HepG2 (cell line): ENCODE measurements around the gene HYLS1. TPM values are rescaled to one million over a fixed set of nuclear protein-coding genes. Genes with fewer than 3 reads are reported as not detected.

ENCODE experiments used
- FOXA1 ChIP-seq, 2 experiments: fragments of 450-650 bp in 1 of 2; sonication (generic) in 1 of 2; formaldehyde crosslinking in 1 of 2; IDR thresholded peaks; 2 replicates each; pipeline versions ENCODE4 v1.4.0 to v1.6.1; 2016 to 2020; ENCODE audit warnings: missing genetic modification reagents in 1 of 2
- GFI1 ChIP-seq: sonication (generic); formaldehyde crosslinking; IDR thresholded peaks from 2 replicates; pipeline ENCODE4 v1.5.0; 2020; ENCODE audit warnings: missing genetic modification reagents, mild to moderate bottlenecking, borderline replicate concordance
- NCOA2 ChIP-seq: sonication (generic); formaldehyde crosslinking; IDR thresholded peaks from 2 replicates; pipeline ENCODE4 v1.8.0; 2022; ENCODE audit warnings: inconsistent platforms
- STAG1 ChIP-seq: sonication (generic); formaldehyde crosslinking; IDR thresholded peaks from 2 replicates; pipeline ENCODE4 v1.4.0; 2020; ENCODE audit warnings: missing genetic modification reagents
- ZFX ChIP-seq: sonication (generic); formaldehyde crosslinking; IDR thresholded peaks from 2 replicates; pipeline ENCODE4 v1.4.0; 2020; ENCODE audit warnings: mild to moderate bottlenecking, low read depth, missing genetic modification reagents, moderate library complexity
- ZNF292 ChIP-seq: sonication (generic); formaldehyde crosslinking; IDR thresholded peaks from 2 replicates; pipeline ENCODE4 v1.8.1; 2022; ENCODE audit warnings: mild to moderate bottlenecking, low read depth, missing genetic modification reagents, borderline replicate concordance
- ZNF766 ChIP-seq: sonication (generic); formaldehyde crosslinking; IDR thresholded peaks from 2 replicates; pipeline ENCODE4 v1.5.0; 2020; ENCODE audit warnings: missing genetic modification reagents, borderline replicate concordance
- ZSCAN21 ChIP-seq: sonication (generic); formaldehyde crosslinking; IDR thresholded peaks from 2 replicates; pipeline ENCODE4 v1.8.0; 2022; ENCODE audit warnings: mild to moderate bottlenecking, missing genetic modification reagents, moderate library complexity, borderline replicate concordance
- polyA plus RNA-seq, 8 experiments: library from polyadenylated mRNA; depleted of rRNA in 3 of 8; stranded (reverse) in 7 of 8; unstranded in 1 of 8; fragments of >200 nt; fragmentation: Illumina TruSeq in 4 of 8; extraction: Trizol in 4 of 8; gene quantifications; 2 replicates each; pipeline versions ENCODE4 v1.2.1 to v1.2.3, GENCODE V29; 2011 to 2016; ENCODE audit warnings: low read depth in 4 of 8, missing spikeins in 1 of 8, mixed read lengths in 1 of 8; ENCODE audit not compliant: insufficient read depth in 1 of 8
- total RNA-seq, 5 experiments: library from RNA; depleted of rRNA; stranded (reverse); fragments of >200 nt; fragmentation: Illumina TruSeq; extraction: Trizol; gene quantifications; 2 replicates each; pipeline ENCODE4 v1.2.3, GENCODE V29; 2016; ENCODE audit warnings: low read depth in 1 of 5
- TF ChIP-seq, protein P1 (sequence below): sonication (generic); formaldehyde crosslinking; IDR thresholded peaks from 2 replicates; pipeline ENCODE4 v1.9.0; 2021; ENCODE audit warnings: missing genetic modification reagents, borderline replicate concordance
- TF ChIP-seq, protein P2 (sequence below): sonication (generic); formaldehyde crosslinking; IDR thresholded peaks from 2 replicates; pipeline ENCODE4 v1.5.0; 2020; ENCODE audit warnings: missing genetic modification reagents
- TF ChIP-seq, protein P3 (sequence below): sonication (generic); formaldehyde crosslinking; IDR thresholded peaks from 2 replicates; pipeline ENCODE4 v1.5.0; 2020; ENCODE audit warnings: mild to moderate bottlenecking, missing genetic modification reagents, borderline replicate concordance
- TF ChIP-seq, protein P4 (sequence below): sonication (generic); IDR thresholded peaks from 2 replicates; pipeline ENCODE4 v1.6.1; 2016; ENCODE audit warnings: low read depth, borderline replicate concordance
- TF ChIP-seq, protein P5 (sequence below): sonication (generic); formaldehyde crosslinking; IDR thresholded peaks from 2 replicates; pipeline ENCODE4 v1.8.0; 2022; ENCODE audit warnings: missing genetic modification reagents, mild to moderate bottlenecking, borderline replicate concordance

The HYLS1 gene
- total and polyA plus RNA-seq, 2 of the 13 experiments (the other 11 are each of a cell fraction or from before 2014, with no cell fraction given), result 1.3 to 3.8 TPM

DNA sequence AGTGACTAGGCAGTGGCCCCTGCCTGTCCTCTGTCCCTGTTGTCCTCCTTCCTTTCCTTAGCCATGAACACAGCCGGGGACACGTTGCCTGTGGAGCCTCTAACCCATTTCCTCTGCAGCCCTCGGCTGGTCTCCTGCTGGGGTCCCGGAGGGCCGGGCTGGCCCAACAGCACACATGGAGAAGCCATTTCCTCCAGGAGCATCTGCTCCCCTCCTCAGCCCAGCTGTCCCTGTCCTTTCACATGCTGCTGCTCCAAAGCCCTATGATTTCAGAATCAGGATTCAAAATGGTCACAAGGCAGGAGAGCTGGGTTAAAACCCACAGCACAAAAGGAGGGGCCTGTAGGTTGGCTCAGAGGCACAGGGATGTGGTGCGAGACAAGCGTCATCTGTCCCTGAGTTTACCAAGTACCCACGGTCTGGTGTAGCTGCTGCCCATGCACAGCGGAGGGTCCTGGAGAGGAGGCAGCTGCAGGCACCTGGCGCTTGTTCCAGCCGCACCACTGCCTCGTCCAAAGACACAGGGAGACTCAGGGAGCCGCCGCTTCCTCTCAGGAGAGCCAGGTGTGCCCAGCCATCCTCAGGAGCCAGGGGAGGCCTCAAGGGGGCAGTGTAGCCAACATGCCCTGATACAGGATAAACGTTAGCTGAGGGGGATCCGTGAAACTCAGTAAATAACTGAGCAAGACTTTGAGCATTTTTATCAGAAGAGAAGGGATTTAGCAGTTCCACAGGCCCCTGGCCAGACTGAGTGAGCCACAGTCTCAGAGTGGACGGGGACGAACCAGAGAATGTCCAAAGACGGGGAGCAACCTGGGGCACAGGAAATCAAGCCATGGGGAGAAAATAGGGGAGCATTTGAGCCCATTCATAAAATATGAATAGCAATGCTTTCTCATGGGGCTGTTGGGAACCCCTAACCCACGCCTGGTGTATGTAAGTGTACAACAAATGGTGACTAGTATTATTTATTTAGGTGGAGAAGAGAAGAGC, 54.4 kb downstream of the HYLS1 start (continued):
- TF ChIP-seq, protein P1, sequence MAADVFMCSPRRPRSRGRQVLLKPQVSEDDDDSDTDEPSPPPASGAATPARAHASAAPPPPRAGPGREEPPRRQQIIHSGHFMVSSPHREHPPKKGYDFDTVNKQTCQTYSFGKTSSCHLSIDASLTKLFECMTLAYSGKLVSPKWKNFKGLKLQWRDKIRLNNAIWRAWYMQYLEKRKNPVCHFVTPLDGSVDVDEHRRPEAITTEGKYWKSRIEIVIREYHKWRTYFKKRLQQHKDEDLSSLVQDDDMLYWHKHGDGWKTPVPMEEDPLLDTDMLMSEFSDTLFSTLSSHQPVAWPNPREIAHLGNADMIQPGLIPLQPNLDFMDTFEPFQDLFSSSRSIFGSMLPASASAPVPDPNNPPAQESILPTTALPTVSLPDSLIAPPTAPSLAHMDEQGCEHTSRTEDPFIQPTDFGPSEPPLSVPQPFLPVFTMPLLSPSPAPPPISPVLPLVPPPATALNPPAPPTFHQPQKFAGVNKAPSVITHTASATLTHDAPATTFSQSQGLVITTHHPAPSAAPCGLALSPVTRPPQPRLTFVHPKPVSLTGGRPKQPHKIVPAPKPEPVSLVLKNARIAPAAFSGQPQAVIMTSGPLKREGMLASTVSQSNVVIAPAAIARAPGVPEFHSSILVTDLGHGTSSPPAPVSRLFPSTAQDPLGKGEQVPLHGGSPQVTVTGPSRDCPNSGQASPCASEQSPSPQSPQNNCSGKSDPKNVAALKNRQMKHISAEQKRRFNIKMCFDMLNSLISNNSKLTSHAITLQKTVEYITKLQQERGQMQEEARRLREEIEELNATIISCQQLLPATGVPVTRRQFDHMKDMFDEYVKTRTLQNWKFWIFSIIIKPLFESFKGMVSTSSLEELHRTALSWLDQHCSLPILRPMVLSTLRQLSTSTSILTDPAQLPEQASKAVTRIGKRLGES (CRISPR knock-in tag), result no peak
- TF ChIP-seq, protein P2, sequence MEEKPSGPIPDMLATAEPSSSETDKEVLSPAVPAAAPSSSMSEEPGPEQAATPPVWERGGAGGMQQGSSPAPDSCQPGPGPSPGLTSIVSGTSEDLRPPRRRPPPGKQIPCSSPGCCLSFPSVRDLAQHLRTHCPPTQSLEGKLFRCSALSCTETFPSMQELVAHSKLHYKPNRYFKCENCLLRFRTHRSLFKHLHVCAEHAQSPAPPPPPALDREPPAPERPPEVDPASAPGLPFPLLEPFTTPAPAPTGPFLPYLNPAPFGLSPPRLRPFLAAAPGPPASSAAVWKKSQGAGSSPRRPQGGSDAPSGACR (CRISPR knock-in tag), result 0 out of 2 replicates have a peak, but pooled peaks have one; percentile 35
- TF ChIP-seq ZSCAN21 (CRISPR knock-in tag) (0 out of 2 replicates have a peak, but pooled peaks have one; percentile 43), GFI1 (CRISPR knock-in tag) (no peak), ZNF766 (CRISPR knock-in tag) (no peak), ZFX (CRISPR knock-in tag) (peak; percentile 49), STAG1 (peak; percentile 84), FOXA1 (IDR thresholded peaks at IDR 0.05) (no peak), FOXA1 (CRISPR knock-in tag; IDR thresholded peaks at IDR 0.05) (peak; percentile 33), ZNF292 (CRISPR knock-in tag) (no peak), NCOA2 (CRISPR knock-in tag) (0 out of 2 replicates have a peak, but pooled peaks have one; percentile 11)
- TF ChIP-seq, protein P3, sequence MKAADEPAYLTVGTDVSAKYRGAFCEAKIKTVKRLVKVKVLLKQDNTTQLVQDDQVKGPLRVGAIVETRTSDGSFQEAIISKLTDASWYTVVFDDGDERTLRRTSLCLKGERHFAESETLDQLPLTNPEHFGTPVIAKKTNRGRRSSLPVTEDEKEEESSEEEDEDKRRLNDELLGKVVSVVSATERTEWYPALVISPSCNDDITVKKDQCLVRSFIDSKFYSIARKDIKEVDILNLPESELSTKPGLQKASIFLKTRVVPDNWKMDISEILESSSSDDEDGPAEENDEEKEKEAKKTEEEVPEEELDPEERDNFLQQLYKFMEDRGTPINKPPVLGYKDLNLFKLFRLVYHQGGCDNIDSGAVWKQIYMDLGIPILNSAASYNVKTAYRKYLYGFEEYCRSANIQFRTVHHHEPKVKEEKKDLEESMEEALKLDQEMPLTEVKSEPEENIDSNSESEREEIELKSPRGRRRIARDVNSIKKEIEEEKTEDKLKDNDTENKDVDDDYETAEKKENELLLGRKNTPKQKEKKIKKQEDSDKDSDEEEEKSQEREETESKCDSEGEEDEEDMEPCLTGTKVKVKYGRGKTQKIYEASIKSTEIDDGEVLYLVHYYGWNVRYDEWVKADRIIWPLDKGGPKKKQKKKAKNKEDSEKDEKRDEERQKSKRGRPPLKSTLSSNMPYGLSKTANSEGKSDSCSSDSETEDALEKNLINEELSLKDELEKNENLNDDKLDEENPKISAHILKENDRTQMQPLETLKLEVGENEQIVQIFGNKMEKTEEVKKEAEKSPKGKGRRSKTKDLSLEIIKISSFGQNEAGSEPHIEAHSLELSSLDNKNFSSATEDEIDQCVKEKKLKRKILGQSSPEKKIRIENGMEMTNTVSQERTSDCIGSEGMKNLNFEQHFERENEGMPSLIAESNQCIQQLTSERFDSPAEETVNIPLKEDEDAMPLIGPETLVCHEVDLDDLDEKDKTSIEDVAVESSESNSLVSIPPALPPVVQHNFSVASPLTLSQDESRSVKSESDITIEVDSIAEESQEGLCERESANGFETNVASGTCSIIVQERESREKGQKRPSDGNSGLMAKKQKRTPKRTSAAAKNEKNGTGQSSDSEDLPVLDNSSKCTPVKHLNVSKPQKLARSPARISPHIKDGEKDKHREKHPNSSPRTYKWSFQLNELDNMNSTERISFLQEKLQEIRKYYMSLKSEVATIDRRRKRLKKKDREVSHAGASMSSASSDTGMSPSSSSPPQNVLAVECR (CRISPR knock-in tag), result peak; percentile 45; the same call in 1 of the 2 replicates
- TF ChIP-seq, protein P4, sequence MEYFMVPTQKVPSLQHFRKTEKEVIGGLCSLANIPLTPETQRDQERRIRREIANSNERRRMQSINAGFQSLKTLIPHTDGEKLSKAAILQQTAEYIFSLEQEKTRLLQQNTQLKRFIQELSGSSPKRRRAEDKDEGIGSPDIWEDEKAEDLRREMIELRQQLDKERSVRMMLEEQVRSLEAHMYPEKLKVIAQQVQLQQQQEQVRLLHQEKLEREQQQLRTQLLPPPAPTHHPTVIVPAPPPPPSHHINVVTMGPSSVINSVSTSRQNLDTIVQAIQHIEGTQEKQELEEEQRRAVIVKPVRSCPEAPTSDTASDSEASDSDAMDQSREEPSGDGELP, result 0 out of 2 replicates have a peak, but pooled peaks have one; percentile 22
- TF ChIP-seq, protein P5, sequence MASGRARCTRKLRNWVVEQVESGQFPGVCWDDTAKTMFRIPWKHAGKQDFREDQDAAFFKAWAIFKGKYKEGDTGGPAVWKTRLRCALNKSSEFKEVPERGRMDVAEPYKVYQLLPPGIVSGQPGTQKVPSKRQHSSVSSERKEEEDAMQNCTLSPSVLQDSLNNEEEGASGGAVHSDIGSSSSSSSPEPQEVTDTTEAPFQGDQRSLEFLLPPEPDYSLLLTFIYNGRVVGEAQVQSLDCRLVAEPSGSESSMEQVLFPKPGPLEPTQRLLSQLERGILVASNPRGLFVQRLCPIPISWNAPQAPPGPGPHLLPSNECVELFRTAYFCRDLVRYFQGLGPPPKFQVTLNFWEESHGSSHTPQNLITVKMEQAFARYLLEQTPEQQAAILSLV (CRISPR knock-in tag), result 0 out of 2 replicates have a peak, but pooled peaks have one; percentile 40
